ENCODE results near the gene TMEM250.
A peak's percentile ranks its signal among the peaks of the same experiment; 100 is the strongest.

Gene TMEM250

GRCh38 chr9:136140966-136141365, 22.3 kb upstream of the TMEM250 start:
- no peaks in the 10 kb centered on the region for H3K9me3 ChIP-seq (ENCODE audit: control insufficient read depth, low read length)
- no peak overlapping the region for H3K4me2 ChIP-seq (ENCODE audit: low read length, poor library complexity, severe bottlenecking)
- H3K4me1 ChIP-seq (ENCODE audit: control insufficient read depth, insufficient read depth, low read depth, low read length): peaks cover 22% of the 10 kb centered on the region
- no peak overlapping the region for H3K18ac ChIP-seq (ENCODE audit: low read depth in 1 of 2, low read length in 2 of 2)
- 75% methylated on average over 14 of the region's 14 CpGs for WGBS
- H2BK15ac ChIP-seq (ENCODE audit: low read depth, poor library complexity, severe bottlenecking): no peak overlapping the region
- H3K4me3 ChIP-seq (ENCODE audit: insufficient read depth in 1 of 2, low read depth in 1 of 2, low read length in 2 of 2): no peak overlapping the region
- no peak overlapping the region for H3K23ac ChIP-seq (ENCODE audit: low read length in 2 of 2)
- no peak overlapping the region for H4K91ac ChIP-seq (ENCODE audit: low read length)
- DNase-seq: no peak
- H4K8ac ChIP-seq (ENCODE audit: low read length): no peak overlapping the region
- no peak overlapping the region for H2AFZ ChIP-seq (ENCODE audit: low read depth, low read length)
- no peak overlapping the region for H3K9ac ChIP-seq (ENCODE audit: low read length)
- H3K27me3 ChIP-seq (ENCODE audit: control insufficient read depth in 1 of 2, insufficient read depth in 1 of 2, low read length in 2 of 2): peaks cover 34 to 68% of the 10 kb centered on the region in 2 experiments
- no peak overlapping the region for H3K4ac ChIP-seq (ENCODE audit: low read depth in 1 of 2, low read length in 2 of 2)
- H3K14ac ChIP-seq (ENCODE audit: low read length in 2 of 2): no peak overlapping the region
- no peak overlapping the region for H2BK5ac ChIP-seq (ENCODE audit: low read depth, low read length, poor library complexity, severe bottlenecking)
- H3K27ac ChIP-seq (ENCODE audit: low read length, poor library complexity, severe bottlenecking): no peak overlapping the region
- H2BK120ac ChIP-seq (ENCODE audit: low read depth, low read length): no peak overlapping the region
- no peaks in the 10 kb centered on the region for H3K36me3 ChIP-seq (ENCODE audit: control insufficient read depth in 1 of 2, insufficient read depth in 2 of 2, low read depth in 1 of 2, low read length in 2 of 2)
- H2BK12ac ChIP-seq (ENCODE audit: low read length in 2 of 2): no peak overlapping the region
- no peaks in the 10 kb centered on the region for H3K79me1 ChIP-seq (replicated peaks; ENCODE audit: low read length, poor library complexity, severe bottlenecking)
- H2AK5ac ChIP-seq (ENCODE audit: low read length, severe bottlenecking): no peak overlapping the region

GRCh38 chr9:136140046-136140445, 21.4 kb upstream of the TMEM250 start:
- WGBS: 84% methylated on average over 4 of the region's 5 CpGs
- peaks cover 34 to 68% of the 10 kb centered on the region in 2 experiments for H3K27me3 ChIP-seq (ENCODE audit: control insufficient read depth in 1 of 2, insufficient read depth in 1 of 2, low read length in 2 of 2)

GRCh38 chr9:136138566-136138965, 19.9 kb upstream of the TMEM250 start:
- peak; percentile 16 for DNase-seq
- Histone ChIP-seq H3K18ac (ENCODE audit: low read depth in 1 of 2, low read length in 2 of 2) (no peak overlapping the region), H4K91ac (ENCODE audit: low read length) (no peak overlapping the region), H3K79me1 (replicated peaks; ENCODE audit: low read length, poor library complexity, severe bottlenecking) (no peaks in the 10 kb centered on the region), H3K14ac (ENCODE audit: low read length in 2 of 2) (no peak overlapping the region), H4K8ac (ENCODE audit: low read length) (no peak overlapping the region), H3K4me3 (ENCODE audit: insufficient read depth in 1 of 2, low read depth in 1 of 2, low read length in 2 of 2) (no peak overlapping the region), H3K4me1 (ENCODE audit: control insufficient read depth, insufficient read depth, low read depth, low read length) (peaks cover 28% of the 10 kb centered on the region), H2BK15ac (ENCODE audit: low read depth, poor library complexity, severe bottlenecking) (no peak overlapping the region), H2AFZ (ENCODE audit: low read depth, low read length) (no peak overlapping the region), H3K23ac (ENCODE audit: low read length in 2 of 2) (no peak overlapping the region), H3K9me3 (ENCODE audit: control insufficient read depth, low read length) (no peaks in the 10 kb centered on the region), H3K27ac (ENCODE audit: low read length, poor library complexity, severe bottlenecking) (no peak overlapping the region), H2BK120ac (ENCODE audit: low read depth, low read length) (no peak overlapping the region), H2BK5ac (ENCODE audit: low read depth, low read length, poor library complexity, severe bottlenecking) (no peak overlapping the region), H3K4me2 (ENCODE audit: low read length, poor library complexity, severe bottlenecking) (no peak overlapping the region), H3K4ac (ENCODE audit: low read depth in 1 of 2, low read length in 2 of 2) (no peak overlapping the region), H3K36me3 (ENCODE audit: control insufficient read depth in 1 of 2, insufficient read depth in 2 of 2, low read depth in 1 of 2, low read length in 2 of 2) (no peaks in the 10 kb centered on the region), H3K9ac (ENCODE audit: low read length) (no peak overlapping the region), H2BK12ac (ENCODE audit: low read length in 2 of 2) (no peak overlapping the region), H2AK5ac (ENCODE audit: low read length, severe bottlenecking) (no peak overlapping the region), H3K27me3 (ENCODE audit: control insufficient read depth in 1 of 2, insufficient read depth in 1 of 2, low read length in 2 of 2) (peaks cover 39 to 66% of the 10 kb centered on the region in 2 experiments)
- WGBS: 38% methylated on average over 9 of the region's 9 CpGs

More at GRCh38 chr9:136140046-136140445, 21.4 kb upstream of the TMEM250 start:
- Histone ChIP-seq H3K4ac (ENCODE audit: low read depth in 1 of 2, low read length in 2 of 2) (no peak overlapping the region), H3K4me1 (ENCODE audit: control insufficient read depth, insufficient read depth, low read depth, low read length) (peaks cover 26% of the 10 kb centered on the region), H2AK5ac (ENCODE audit: low read length, severe bottlenecking) (no peak overlapping the region), H2BK120ac (ENCODE audit: low read depth, low read length) (no peak overlapping the region), H3K14ac (ENCODE audit: low read length in 2 of 2) (no peak overlapping the region), H3K9ac (ENCODE audit: low read length) (no peak overlapping the region), H3K4me3 (ENCODE audit: insufficient read depth in 1 of 2, low read depth in 1 of 2, low read length in 2 of 2) (no peak overlapping the region), H2BK5ac (ENCODE audit: low read depth, low read length, poor library complexity, severe bottlenecking) (no peak overlapping the region), H4K91ac (ENCODE audit: low read length) (no peak overlapping the region), H3K18ac (ENCODE audit: low read depth in 1 of 2, low read length in 2 of 2) (no peak overlapping the region), H3K27ac (ENCODE audit: low read length, poor library complexity, severe bottlenecking) (no peak overlapping the region), H4K8ac (ENCODE audit: low read length) (no peak overlapping the region), H2BK12ac (ENCODE audit: low read length in 2 of 2) (no peak overlapping the region), H2BK15ac (ENCODE audit: low read depth, poor library complexity, severe bottlenecking) (no peak overlapping the region), H2AFZ (ENCODE audit: low read depth, low read length) (no peak overlapping the region), H3K79me1 (replicated peaks; ENCODE audit: low read length, poor library complexity, severe bottlenecking) (no peaks in the 10 kb centered on the region), H3K9me3 (ENCODE audit: control insufficient read depth, low read length) (no peaks in the 10 kb centered on the region), H3K36me3 (ENCODE audit: control insufficient read depth in 1 of 2, insufficient read depth in 2 of 2, low read depth in 1 of 2, low read length in 2 of 2) (no peaks in the 10 kb centered on the region), H3K4me2 (ENCODE audit: low read length, poor library complexity, severe bottlenecking) (no peak overlapping the region), H3K23ac (ENCODE audit: low read length in 2 of 2) (no peak overlapping the region)
- DNase-seq: no peak

- no peaks in the 10 kb centered on the region for H3K9me3 ChIP-seq (ENCODE audit: control insufficient read depth, low read length)
- H3K36me3 ChIP-seq (ENCODE audit: control insufficient read depth in 1 of 2, insufficient read depth in 2 of 2, low read depth in 1 of 2, low read length in 2 of 2): no peaks in the 10 kb centered on the region
- no peak overlapping the region for H3K9ac ChIP-seq (ENCODE audit: low read length)
- no peak overlapping the region for H3K23ac ChIP-seq (ENCODE audit: low read length in 2 of 2)
- H2AK5ac ChIP-seq (ENCODE audit: low read length, severe bottlenecking): no peak overlapping the region
- H3K4me3 ChIP-seq (ENCODE audit: insufficient read depth in 1 of 2, low read depth in 1 of 2, low read length in 2 of 2): no peak overlapping the region
- H2AFZ ChIP-seq (ENCODE audit: low read depth, low read length): no peak overlapping the region
- H2BK15ac ChIP-seq (ENCODE audit: low read depth, poor library complexity, severe bottlenecking): peak overlapping the region; percentile 12
- H3K27me3 ChIP-seq (ENCODE audit: control insufficient read depth in 1 of 2, insufficient read depth in 1 of 2, low read length in 2 of 2): peaks cover 41 to 61% of the 10 kb centered on the region in 2 experiments
- no peak for DNase-seq
- no peaks in the 10 kb centered on the region for H3K79me1 ChIP-seq (replicated peaks; ENCODE audit: low read length, poor library complexity, severe bottlenecking)
- H2BK5ac ChIP-seq (ENCODE audit: low read depth, low read length, poor library complexity, severe bottlenecking): no peak overlapping the region
- H3K4ac ChIP-seq (ENCODE audit: low read depth in 1 of 2, low read length in 2 of 2): no peak overlapping the region
- no peak overlapping the region for H3K4me2 ChIP-seq (ENCODE audit: low read length, poor library complexity, severe bottlenecking)
- H3K14ac ChIP-seq (ENCODE audit: low read length in 2 of 2): no peak overlapping the region
- H4K91ac ChIP-seq (ENCODE audit: low read length): no peak overlapping the region
- no peak overlapping the region for H3K18ac ChIP-seq (ENCODE audit: low read depth in 1 of 2, low read length in 2 of 2)
- no peak overlapping the region for H4K8ac ChIP-seq (ENCODE audit: low read length)
- no peak overlapping the region for H2BK12ac ChIP-seq (ENCODE audit: low read length in 2 of 2)
- H2BK120ac ChIP-seq (ENCODE audit: low read depth, low read length): no peak overlapping the region
- H3K4me1 ChIP-seq (ENCODE audit: control insufficient read depth, insufficient read depth, low read depth, low read length): peaks cover 25% of the 10 kb centered on the region
- WGBS: 83% methylated on average over 27 of the region's 27 CpGs
- H3K27ac ChIP-seq (ENCODE audit: low read length, poor library complexity, severe bottlenecking): no peak overlapping the region
These were observed 18.9 kb upstream of the TMEM250 start for GRCh38 chr9:136137321-136138265.
